ENCODE results near the gene CANT1.

The CANT1 gene

GRCh38 chr17:78999056-78999768, 10.4 kb downstream of the CANT1 start:
- no peak for DNase-seq (ENCODE audit: low read depth)
- H3K4me3 ChIP-seq (ENCODE audit: low read depth, low read length): no peak overlapping the region

GRCh38 chr17:78998311-78999055, 11.1 kb downstream of the CANT1 start:
- no peak for DNase-seq (ENCODE audit: low read depth)
- H3K4me3 ChIP-seq (ENCODE audit: low read depth, low read length): no peak overlapping the region

GRCh38 chr17:78997881-78998280, 11.7 kb downstream of the CANT1 start:
- no peak for DNase-seq (ENCODE audit: low read depth)

GRCh38 chr17:78997231-78997741, 12.3 kb downstream of the CANT1 start:
- H3K4me3 ChIP-seq (ENCODE audit: low read depth, low read length): no peak overlapping the region
- no peak for DNase-seq (ENCODE audit: low read depth)

More at GRCh38 chr17:78997881-78998280, 11.7 kb downstream of the CANT1 start:
- no peak overlapping the region for H3K4me3 ChIP-seq (ENCODE audit: low read depth, low read length)

GRCh38 chr17:78996781-78997201, 12.8 kb downstream of the CANT1 start:
- DNase-seq (ENCODE audit: low read depth): no peak
- no peak overlapping the region for H3K4me3 ChIP-seq (ENCODE audit: low read depth, low read length)

GRCh38 chr17:78995761-78996451, 13.7 kb downstream of the CANT1 start:
- no peak overlapping the region for H3K4me3 ChIP-seq (ENCODE audit: low read depth, low read length)
- DNase-seq (ENCODE audit: low read depth): no peak

GRCh38 chr17:78995022-78995760, 14.4 kb downstream of the CANT1 start:
- H3K4me3 ChIP-seq (ENCODE audit: low read depth, low read length): no peak overlapping the region
- DNase-seq (ENCODE audit: low read depth): no peak

- no peak for DNase-seq (ENCODE audit: low read depth)
- H3K4me3 ChIP-seq (ENCODE audit: low read depth, low read length): no peak overlapping the region
These were observed 15.4 kb downstream of the CANT1 start for GRCh38 chr17:78993981-78994671.

GRCh38 chr17:78993241-78993956, 16.2 kb downstream of the CANT1 start:
- no peak for DNase-seq (ENCODE audit: low read depth)
- no peak overlapping the region for H3K4me3 ChIP-seq (ENCODE audit: low read depth, low read length)

- no peak for DNase-seq (ENCODE audit: low read depth)
- H3K4me3 ChIP-seq (ENCODE audit: low read depth, low read length): no peak overlapping the region
These were observed 16.9 kb downstream of the CANT1 start for GRCh38 chr17:78992542-78993212.

- DNase-seq (ENCODE audit: low read depth): no peak
- H3K4me3 ChIP-seq (ENCODE audit: low read depth, low read length): no peak overlapping the region
These were observed 17.5 kb downstream of the CANT1 start for GRCh38 chr17:78991906-78992532.

- no peak for DNase-seq (ENCODE audit: low read depth)
- no peak overlapping the region for H3K4me3 ChIP-seq (ENCODE audit: low read depth, low read length)
These were observed 18.4 kb downstream of the CANT1 start for GRCh38 chr17:78991017-78991738.

- H3K4me3 ChIP-seq (ENCODE audit: low read depth, low read length): no peak overlapping the region
These were observed 19.1 kb downstream of the CANT1 start for GRCh38 chr17:78990349-78991016.

GRCh38 chr17:78988152-78988551, 21.4 kb downstream of the CANT1 start:
- H3K4me3 ChIP-seq (ENCODE audit: low read depth, low read length): no peak overlapping the region
- no peak for DNase-seq (ENCODE audit: low read depth)

More at GRCh38 chr17:78990349-78991016, 19.1 kb downstream of the CANT1 start:
- DNase-seq (ENCODE audit: low read depth): no peak

- H3K4me3 ChIP-seq (ENCODE audit: low read depth, low read length): peak overlapping the region; percentile 33
- no peak for DNase-seq (ENCODE audit: low read depth)
These were observed 22.8 kb downstream of the CANT1 start for GRCh38 chr17:78986649-78987328.

Measured in skeletal muscle cell (primary cell).